K562 (cell line): ENCODE results near the gene CD226. TPM values are rescaled to one million over a fixed set of nuclear protein-coding genes. Genes with fewer than 3 reads are reported as not detected.
"Not testable (repeated sequence)": the region's sequence is repeated elsewhere in the genome, so short reads cannot be mapped to it uniquely, and the experiment has no call there.

ENCODE experiments used
- ATAC-seq: fragments of 200-7000 bp; cut with Tn5 transposase; 3 replicates; pipeline ENCODE4 v1.9.1; 2020; ENCODE audit warnings: moderate library complexity
- BruUV-seq: library from RNA; stranded (reverse); fragments of 400-500 nt; replicated peaks from 2 replicates; lab custom pipeline; 2021; lab: Mats Ljungman, UMichigan
- CTCF ChIA-PET: fragments of 300-600 bp; formaldehyde crosslinking; extraction: SDS; loops from one replicate; lab custom pipeline; 2021; ENCODE audit warnings: low intra/inter-chr PET ratio; lab: Yijun Ruan, JAX
- POLR2A ChIA-PET: fragments of 300-600, 350-650 bp; sonication (Branson Sonifier 250); formaldehyde crosslinking; extraction: SDS; loops from one replicate; lab custom pipeline; 2021; ENCODE audit warnings: antibody characterized with exemption, inconsistent platforms; lab: Yijun Ruan, JAX
- DNase-seq, 4 experiments: peaks; one replicate each; pipeline versions ENCODE4 v3.0.0 to v3.0.0-alpha.2; 2011 to 2018; ENCODE audit warnings: low spot score in 3 of 4, mixed read lengths in 3 of 4; ENCODE audit errors: extremely low read depth in 1 of 4
- FAIRE-seq: peaks from 2 replicates; lab custom pipeline; 2011; peaks lifted over from hg19 to GRCh38; lab: Jason Lieb, UNC
- H2AFZ ChIP-seq: 2 replicates; pipeline ENCODE4 v1.6.0; 2011; ENCODE audit warnings: low read depth, low read length, control low read depth, inconsistent platforms
- H3K27ac ChIP-seq: fragments of 200-600 bp; 3 replicates; pipeline ENCODE4 v1.8.0; 2011; ENCODE audit warnings: low read depth, mild to moderate bottlenecking, control low read depth, inconsistent platforms, low read length, moderate library complexity, mixed read lengths; ENCODE audit errors: extremely low read depth
- H3K27me3 ChIP-seq, 2 experiments: fragments of 300-600 bp in 1 of 2; 2 replicates in 1 of 2; 3 replicates in 1 of 2; pipeline versions ENCODE4 v1.6.0 to v1.8.0; 2011; ENCODE audit warnings: inconsistent platforms in 2 of 2, low read length in 2 of 2, mild to moderate bottlenecking in 1 of 2, mixed read lengths in 1 of 2, moderate library complexity in 1 of 2; ENCODE audit not compliant: control insufficient read depth in 2 of 2, insufficient read depth in 2 of 2
- H3K36me3 ChIP-seq: fragments of 300-600 bp; 3 replicates; pipeline ENCODE4 v1.8.0; 2011; ENCODE audit warnings: mild to moderate bottlenecking, low read length, inconsistent platforms; ENCODE audit not compliant: control insufficient read depth, insufficient read depth
- H3K4me1 ChIP-seq, 2 experiments: fragments of 200-600 bp in 1 of 2; replicated peaks in 1 of 2; 2 replicates in 1 of 2; 3 replicates in 1 of 2; pipeline versions ENCODE4 v1.5.1 to v1.8.0; 2011; ENCODE audit warnings: inconsistent platforms in 2 of 2, low read length in 2 of 2, mild to moderate bottlenecking in 1 of 2, mixed read lengths in 1 of 2, moderate library complexity in 1 of 2; ENCODE audit not compliant: control insufficient read depth in 2 of 2, insufficient read depth in 2 of 2
- H3K4me2 ChIP-seq: 2 replicates; pipeline ENCODE4 v1.6.1; 2011; ENCODE audit warnings: low read length, control low read depth, inconsistent platforms, mixed read lengths; ENCODE audit not compliant: insufficient read depth
- H3K4me3 ChIP-seq: fragments of 200-600 bp; sonication (generic), shearing (Covaris generic); 2 replicates; pipeline ENCODE4 v1.5.1; 2016; ENCODE audit warnings: control low read depth, inconsistent platforms
- H3K79me2 ChIP-seq: fragments of 200-600 bp; 3 replicates; pipeline ENCODE4 v1.8.0; 2011; ENCODE audit warnings: low read length, inconsistent platforms; ENCODE audit not compliant: control insufficient read depth, insufficient read depth
- H3K9ac ChIP-seq, 2 experiments: 2 replicates each; pipeline versions ENCODE4 v1.6.0 to v1.6.1; 2011; ENCODE audit warnings: low read depth in 2 of 2, low read length in 2 of 2, control low read depth in 1 of 2, inconsistent platforms in 1 of 2, mild to moderate bottlenecking in 1 of 2, mixed read lengths in 1 of 2; ENCODE audit not compliant: insufficient read depth in 1 of 2
- H3K9me1 ChIP-seq: one replicate; pipeline ENCODE4 v1.6.0; 2011; ENCODE audit warnings: inconsistent platforms, mild to moderate bottlenecking, low read length, moderate library complexity; ENCODE audit not compliant: control insufficient read depth, insufficient read depth
- H3K9me3 ChIP-seq: replicated peaks from 2 replicates; pipeline ENCODE4 v1.5.1; 2011; ENCODE audit warnings: low read depth, low read length, inconsistent platforms; ENCODE audit not compliant: control insufficient read depth, insufficient read depth
- H4K20me1 ChIP-seq: replicated peaks from 2 replicates; pipeline ENCODE4 v1.6.1; 2011; ENCODE audit warnings: low read length, inconsistent platforms, mixed read lengths; ENCODE audit not compliant: control insufficient read depth, insufficient read depth
- ARID1B ChIP-seq: fragments of 450-650 bp; IDR thresholded peaks from 2 replicates; pipeline ENCODE4 v1.6.1; 2016; ENCODE audit warnings: antibody characterized with exemption, mild to moderate bottlenecking, inconsistent platforms
- ATF3 ChIP-seq, 2 experiments: fragments of 450-650 bp in 1 of 2; sonication (generic) in 1 of 2; formaldehyde crosslinking in 1 of 2; IDR thresholded peaks in 1 of 2; conservative IDR thresholded peaks in 1 of 2; 2 replicates each; pipeline versions ENCODE4 v1.6.1 to v1.8.1; 2016 to 2023; ENCODE audit warnings: mild to moderate bottlenecking in 2 of 2, moderate library complexity in 2 of 2, inconsistent platforms in 1 of 2, missing genetic modification reagents in 1 of 2
- C11orf30 ChIP-seq: fragments of 450-650 bp; IDR thresholded peaks from 2 replicates; pipeline ENCODE4 v1.6.1; 2016; ENCODE audit warnings: low read depth, mild to moderate bottlenecking
- CBFA2T2 ChIP-seq: fragments of 450-650 bp; conservative IDR thresholded peaks from 2 replicates; pipeline ENCODE4 v1.6.1; 2017; ENCODE audit warnings: mild to moderate bottlenecking
- CEBPB ChIP-seq: fragments of 450-650 bp; IDR thresholded peaks from 2 replicates; pipeline ENCODE4 v1.6.1; 2016; ENCODE audit warnings: missing genetic modification characterization, missing compliant biosample characterization
- CEBPG ChIP-seq, 3 experiments: fragments of 200-800 bp in 1 of 3; sonication (Bioruptor generic) in 1 of 3; sonication (generic) in 1 of 3; formaldehyde crosslinking in 1 of 3; IDR thresholded peaks in 2 of 3; conservative IDR thresholded peaks in 1 of 3; 2 replicates each; pipeline versions ENCODE4 v1.6.1 to v1.8.0; 2016 to 2022; ENCODE audit warnings: missing compliant biosample characterization in 2 of 3, missing genetic modification characterization in 2 of 3, mild to moderate bottlenecking in 1 of 3, missing genetic modification reagents in 1 of 3
- JUND ChIP-seq, 2 experiments: IDR thresholded peaks; 2 replicates in 1 of 2; 3 replicates in 1 of 2; pipeline ENCODE4 v1.6.1; 2011; ENCODE audit warnings: borderline replicate concordance in 2 of 2, low read depth in 2 of 2, low read length in 2 of 2, improper control_type of control experiment in 1 of 2, missing biosample characterization in 1 of 2, missing genetic modification characterization in 1 of 2, missing genetic modification reagents in 1 of 2
- NFE2 ChIP-seq: IDR thresholded peaks from 2 replicates; pipeline ENCODE4 v1.6.1; 2014; ENCODE audit warnings: antibody characterized with exemption, low read depth
- ZNF592 ChIP-seq: fragments of 450-650 bp; IDR thresholded peaks from 2 replicates; pipeline ENCODE4 v1.6.1; 2017; ENCODE audit warnings: antibody characterized with exemption, mild to moderate bottlenecking
- WGBS: fragments of 100-300 bp; shearing (Covaris generic); methylation state at CpG from one replicate; pipeline ENCODE4 v1.1.6; 2016; ENCODE audit warnings: low coverage, mixed read lengths; ENCODE audit not compliant: insufficient coverage; ENCODE audit errors: missing lambda C conversion rate; 5-methylcytosine and 5-hydroxymethylcytosine counted together
- in situ Hi-C: fragments of 300-500 bp; cut with MboI; formaldehyde crosslinking; loops from 4 replicates; pipeline ENCODE4 v1.15.0; 2018; ENCODE audit warnings: inconsistent platforms, mixed read lengths
- intact Hi-C: fragments of 100-400 bp; cut with micrococcal nuclease; formaldehyde crosslinking; loops from 2 replicates; pipeline ENCODE4 v1.14.2; 2022
- polyA plus RNA-seq, 8 experiments: library from polyadenylated mRNA; depleted of rRNA in 4 of 8; stranded (reverse) in 5 of 8; unstranded in 3 of 8; fragments of >200 nt; fragmentation: Nextera tagmentation in 2 of 8; fragmentation: Illumina TruSeq in 1 of 8; extraction: Ambion mirVana in 2 of 8; extraction: Trizol in 1 of 8; gene quantifications; 2 replicates each; pipeline versions ENCODE4 v1.2.1 to v1.2.3, GENCODE V29; 2011 to 2014; ENCODE audit warnings: inconsistent platforms in 1 of 8, missing spikeins in 1 of 8
- total RNA-seq, 7 experiments: library from RNA; depleted of rRNA in 6 of 7; stranded (reverse); fragments of >200 nt in 6 of 7; fragmentation: Illumina TruSeq in 2 of 7; extraction: Trizol in 2 of 7; gene quantifications; 2 replicates each; pipeline versions ENCODE4 v1.2.1 to v1.2.3, GENCODE V29; 2011 to 2021; ENCODE audit warnings: low replicate concordance in 1 of 7
- TF ChIP-seq, protein P1 (sequence below): fragments of 250-450 bp; sonication (Bioruptor Pico); IDR thresholded peaks from 2 replicates; pipeline ENCODE4 v1.5.0; 2022; ENCODE audit warnings: mild to moderate bottlenecking

The CD226 gene
- total and polyA plus RNA-seq, 9 of the 15 experiments (the other 6 are each of a cell fraction or from before 2014, with no cell fraction given): 0.32 to 1.7 (median 0.80) TPM

GRCh38 chr18:69975294-69975693 lies 27.6 kb upstream of the CD226 start (continued):
- TF ChIP-seq JUND (IDR thresholded peaks at IDR 0.05; ENCODE audit: borderline replicate concordance, low read depth, low read length) (0 out of 2 replicates have a peak, but pooled peaks have one; percentile 3), CBFA2T2 (0 out of 2 replicates have a peak, but pooled peaks have one; percentile 12), ARID1B (0 out of 2 replicates have a peak, but pooled peaks have one; percentile 9), NFE2 (peak; percentile 73), ZNF592 (peak; percentile 83), C11orf30 (peak; percentile 44)
- TF ChIP-seq JUND (tag; IDR thresholded peaks at IDR 0.05; ENCODE audit: borderline replicate concordance, low read depth, low read length): not testable (repeated sequence)

GRCh38 chr18:69974365-69974764 lies 26.7 kb upstream of the CD226 start:
- no peaks in the 10 kb centered on the region for H3K9me1 ChIP-seq

More at GRCh38 chr18:69974365-69974764, 26.7 kb upstream of the CD226 start:
- TF ChIP-seq, protein P1, sequence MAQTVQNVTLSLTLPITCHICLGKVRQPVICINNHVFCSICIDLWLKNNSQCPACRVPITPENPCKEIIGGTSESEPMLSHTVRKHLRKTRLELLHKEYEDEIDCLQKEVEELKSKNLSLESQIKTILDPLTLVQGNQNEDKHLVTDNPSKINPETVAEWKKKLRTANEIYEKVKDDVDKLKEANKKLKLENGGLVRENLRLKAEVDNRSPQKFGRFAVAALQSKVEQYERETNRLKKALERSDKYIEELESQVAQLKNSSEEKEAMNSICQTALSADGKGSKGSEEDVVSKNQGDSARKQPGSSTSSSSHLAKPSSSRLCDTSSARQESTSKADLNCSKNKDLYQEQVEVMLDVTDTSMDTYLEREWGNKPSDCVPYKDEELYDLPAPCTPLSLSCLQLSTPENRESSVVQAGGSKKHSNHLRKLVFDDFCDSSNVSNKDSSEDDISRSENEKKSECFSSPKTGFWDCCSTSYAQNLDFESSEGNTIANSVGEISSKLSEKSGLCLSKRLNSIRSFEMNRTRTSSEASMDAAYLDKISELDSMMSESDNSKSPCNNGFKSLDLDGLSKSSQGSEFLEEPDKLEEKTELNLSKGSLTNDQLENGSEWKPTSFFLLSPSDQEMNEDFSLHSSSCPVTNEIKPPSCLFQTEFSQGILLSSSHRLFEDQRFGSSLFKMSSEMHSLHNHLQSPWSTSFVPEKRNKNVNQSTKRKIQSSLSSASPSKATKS (CRISPR knock-in tag): no peak
- TF ChIP-seq CEBPG (CRISPR knock-in tag; IDR thresholded peaks at IDR 0.05) (no peak), CEBPG (tag; conservative IDR thresholded peaks at IDR 0.05 in 1 of 2, IDR thresholded peaks at IDR 0.05 in 1 of 2) (peak in 1 of 2 experiments; percentile 36; a peak in 1 of 4 replicates), CEBPB (0 out of 2 replicates have a peak, but pooled peaks have one; percentile 7), ATF3 (IDR thresholded peaks at IDR 0.05) (peak; percentile 59), ATF3 (CRISPR knock-in tag; conservative IDR thresholded peaks at IDR 0.05) (no peak)
- Histone ChIP-seq H3K79me2 (no peaks in the 10 kb centered on the region), H4K20me1 (no peaks in the 10 kb centered on the region), H3K9me3 (no peaks in the 10 kb centered on the region), H2AFZ (no peak overlapping the region), H3K4me1 (peaks cover 0 to 2% of the 10 kb centered on the region in 2 experiments; a peak in 2 of 5 replicates), H3K9ac (no peak overlapping the region), H3K27ac (no peak overlapping the region), H3K36me3 (no peaks in the 10 kb centered on the region; the same call in 2 of the 3 replicates), H3K27me3 (no peaks in the 10 kb centered on the region), H3K4me3 (no peak overlapping the region), H3K4me2 (no peak overlapping the region)
- CTCF ChIA-PET: no interaction called here
- intact Hi-C loops: no loop called here
- DNase-seq: no peak
- WGBS: 100% methylated on average over 1 of the region's 1 CpG
- POLR2A ChIA-PET: no interaction called here
- ATAC-seq: no peak
- no peak for FAIRE-seq
- in situ Hi-C loops: no loop called here
- no TSS peak for BruUV-seq
